Epithelial cell of prostate (primary cell): ENCODE results near the gene UQCC5.

ENCODE experiments used
- DNase-seq: peaks from one replicate; pipeline ENCODE4 v3.0.0-alpha.2; 2011; ENCODE audit warnings: low read depth, low spot score
- H3K27ac ChIP-seq: fragments of 450-650 bp; 2 replicates; pipeline ENCODE4 v1.5.1; 2017; ENCODE audit warnings: mild to moderate bottlenecking

The UQCC5 gene, protein sequence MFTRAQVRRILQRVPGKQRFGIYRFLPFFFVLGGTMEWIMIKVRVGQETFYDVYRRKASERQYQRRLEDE

DNA sequence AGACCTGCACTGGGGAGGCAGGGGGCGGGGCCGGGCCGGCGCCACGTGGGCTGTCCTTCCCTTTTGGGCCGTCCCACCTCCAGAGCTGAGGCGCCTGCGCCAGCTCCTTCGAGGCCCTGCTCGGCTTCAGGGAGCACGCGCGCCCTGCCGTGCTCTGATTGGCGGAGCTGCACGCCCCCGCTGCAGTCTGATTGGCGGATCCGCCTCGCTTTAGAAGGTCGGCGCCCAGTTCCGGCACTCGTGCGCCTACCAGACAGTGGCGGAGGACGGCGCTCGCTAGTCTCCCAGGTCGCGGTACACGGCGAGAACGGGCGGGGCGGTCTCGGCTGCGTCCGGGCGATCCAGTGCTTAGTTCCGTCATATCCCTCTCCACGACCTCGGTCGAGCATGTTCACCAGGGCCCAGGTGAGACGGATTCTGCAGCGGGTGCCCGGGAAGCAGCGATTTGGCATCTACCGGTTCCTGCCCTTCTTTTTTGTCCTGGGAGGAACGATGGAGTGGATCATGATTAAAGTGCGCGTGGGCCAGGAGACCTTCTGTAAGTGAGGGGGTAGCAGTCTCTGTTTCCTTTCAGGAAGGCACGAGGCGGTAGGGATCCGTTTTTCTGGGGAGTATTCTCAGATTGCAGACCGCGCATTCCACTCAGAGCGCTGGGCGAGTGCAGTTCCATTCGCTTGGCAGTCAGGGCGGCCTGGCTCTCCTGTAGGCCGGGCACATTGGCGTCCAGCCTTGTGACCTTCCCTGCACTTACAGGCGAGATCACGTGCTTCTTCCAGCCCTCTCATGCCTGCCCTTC is at the start of gene UQCC5:
UQCC5 (plus strand) TSS at position 237 of the 796 bp plus-strand sequence; CDS start at position 388, 151 bp downstream.
- DNase-seq = peak; percentile 95

GRCh38 chr3:52487050-52487787 is 49.2 kb upstream of the UQCC5 start:
- no peak for DNase-seq
- no peak overlapping the region for H3K27ac ChIP-seq

More for the DNA sequence above, at the start of gene UQCC5:
- peak within 1 kb of the TSS; percentile 77 for H3K27ac ChIP-seq

GRCh38 chr3:52487788-52488691 is 48.4 kb upstream of the UQCC5 start:
- no peak for DNase-seq
- no peak overlapping the region for H3K27ac ChIP-seq

DNA sequence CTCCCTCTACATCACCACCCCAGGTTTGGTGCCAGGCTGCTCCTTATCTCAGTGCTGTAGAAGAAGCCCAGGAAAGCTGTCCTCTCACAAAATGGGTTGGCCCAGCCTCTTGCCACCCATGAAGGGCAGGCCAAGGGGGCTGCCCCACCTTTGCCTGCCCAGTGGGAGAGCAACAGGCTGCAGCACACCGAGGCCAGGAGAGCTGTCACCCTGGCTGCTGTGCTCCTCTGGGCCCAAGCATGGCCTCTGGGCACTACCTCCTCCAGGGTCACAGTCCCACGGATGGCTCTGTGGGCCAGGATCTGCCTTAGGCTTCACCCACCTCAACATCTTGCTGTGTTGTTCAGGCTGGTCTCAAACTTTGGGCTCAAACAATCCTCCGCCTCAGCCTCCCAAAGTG is 47.7 kb upstream of the UQCC5 start:
- no peak for DNase-seq
- H3K27ac ChIP-seq = no peak overlapping the region

GRCh38 chr3:52489453-52489852 is 47.0 kb upstream of the UQCC5 start:
- no peak overlapping the region for H3K27ac ChIP-seq

GRCh38 chr3:52490035-52490938 is 46.1 kb upstream of the UQCC5 start:
- no peak for DNase-seq
- H3K27ac ChIP-seq = no peak overlapping the region

More at GRCh38 chr3:52489453-52489852, 47.0 kb upstream of the UQCC5 start:
- no peak for DNase-seq

- no peak overlapping the region for H3K27ac ChIP-seq
- DNase-seq = no peak
Observed at GRCh38 chr3:52490939-52491526, 45.4 kb upstream of the UQCC5 start.

DNA sequence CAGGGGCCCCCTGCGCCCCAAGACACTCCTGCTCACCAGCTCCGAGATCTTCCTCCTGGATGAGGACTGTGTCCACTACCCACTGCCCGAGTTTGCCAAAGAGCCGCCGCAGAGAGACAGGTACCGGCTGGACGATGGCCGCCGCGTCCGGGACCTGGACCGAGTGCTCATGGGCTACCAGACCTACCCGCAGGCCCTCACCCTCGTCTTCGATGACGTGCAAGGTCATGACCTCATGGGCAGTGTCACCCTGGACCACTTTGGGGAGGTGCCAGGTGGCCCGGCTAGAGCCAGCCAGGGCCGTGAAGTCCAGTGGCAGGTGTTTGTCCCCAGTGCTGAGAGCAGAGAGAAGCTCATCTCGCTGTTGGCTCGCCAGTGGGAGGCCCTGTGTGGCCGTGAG is 44.3 kb upstream of the UQCC5 start:
- H3K27ac ChIP-seq = no peak overlapping the region
- DNase-seq = no peak

- no peak overlapping the region for H3K27ac ChIP-seq
- DNase-seq = no peak
Observed at GRCh38 chr3:52493232-52494017, 43.0 kb upstream of the UQCC5 start.

GRCh38 chr3:52494445-52494844 is 42.0 kb upstream of the UQCC5 start:
- no peak for DNase-seq
- H3K27ac ChIP-seq = no peak overlapping the region

GRCh38 chr3:52494886-52495495 is 41.4 kb upstream of the UQCC5 start, which contains the start of gene STAB1:
Gene STAB1 (plus strand): TSS chr3:52495338. CDS start chr3:52495414, 76 bp downstream.
- DNase-seq = no peak
- H3K27ac ChIP-seq = no peak within 1 kb of the TSS

- no peak for DNase-seq
- no peak overlapping the region for H3K27ac ChIP-seq
Observed at GRCh38 chr3:52495777-52496602, 40.4 kb upstream of the UQCC5 start.

- H3K27ac ChIP-seq = no peak overlapping the region
- DNase-seq = no peak
Observed at GRCh38 chr3:52498137-52499054, 38.0 kb upstream of the UQCC5 start.

DNA sequence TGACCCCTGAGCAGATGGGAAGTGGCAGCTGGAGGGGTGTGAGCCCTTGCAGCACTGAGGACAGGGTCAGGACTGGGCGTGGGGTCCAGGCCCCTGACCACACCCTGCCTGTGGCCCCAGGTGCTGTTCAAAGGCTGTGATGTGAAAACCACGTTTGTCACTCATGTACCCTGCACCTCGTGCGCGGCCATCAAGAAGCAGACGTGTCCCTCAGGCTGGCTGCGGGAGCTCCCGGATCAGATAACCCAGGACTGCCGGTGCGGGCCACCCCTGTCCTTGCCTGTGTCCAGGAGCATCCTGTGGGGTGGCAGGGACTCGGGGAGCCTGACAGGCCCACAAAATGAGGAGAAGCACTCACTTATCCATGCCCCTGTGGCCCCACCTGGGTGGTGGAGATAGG is 35.4 kb upstream of the UQCC5 start:
- no peak for DNase-seq

DNA sequence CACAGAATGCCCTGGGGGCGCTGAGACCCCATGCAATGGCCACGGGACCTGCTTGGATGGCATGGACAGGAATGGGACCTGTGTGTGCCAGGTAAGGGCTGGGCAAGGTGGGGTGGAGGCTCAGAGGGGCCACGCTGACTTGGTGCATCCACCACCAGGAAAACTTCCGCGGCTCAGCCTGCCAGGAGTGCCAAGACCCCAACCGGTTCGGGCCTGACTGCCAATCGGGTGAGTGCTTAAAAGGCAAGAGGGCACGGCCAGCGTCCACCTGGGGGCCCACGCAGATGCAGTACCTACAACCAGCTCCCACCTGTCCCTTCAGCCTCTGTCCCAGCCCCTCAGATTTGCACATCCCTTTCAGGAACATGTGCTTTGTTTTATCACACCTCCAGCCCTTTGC is 34.4 kb upstream of the UQCC5 start:
- H3K27ac ChIP-seq = no peak overlapping the region
- DNase-seq = no peak

More for the DNA sequence above, 35.4 kb upstream of the UQCC5 start:
- H3K27ac ChIP-seq = no peak overlapping the region
